H1 (cell line): ENCODE measurements around the gene TBC1D13. TPM values are rescaled to one million over a fixed set of nuclear protein-coding genes. Genes with fewer than 3 reads are reported as not detected.

ENCODE experiments used
- CTCF ChIA-PET: fragments of 300-600 bp; sonication (Branson Sonifier 250); formaldehyde crosslinking; loops from one replicate; lab custom pipeline; 2021; ENCODE audit not compliant: partially characterized antibody; lab: Charles Lee
- POLR2A ChIA-PET: fragments of 300-600 bp; sonication (Branson Sonifier 250); formaldehyde crosslinking; loops from one replicate; lab custom pipeline; 2021; ENCODE audit warnings: inconsistent platforms; ENCODE audit not compliant: partially characterized antibody; lab: Charles Lee
- DNase-seq, 2 experiments: peaks; one replicate each; pipeline versions ENCODE4 v3.0.0 to v3.0.0-alpha.2; 2010 to 2022; ENCODE audit warnings: low spot score in 2 of 2, low read depth in 1 of 2, mixed read lengths in 1 of 2
- FAIRE-seq: peaks from 2 replicates; lab custom pipeline; 2011; peaks lifted over from hg19 to GRCh38; lab: Jason Lieb, UNC
- H2AFZ ChIP-seq: 2 replicates; pipeline ENCODE4 v1.8.1; 2012; ENCODE audit warnings: low read length, inconsistent platforms
- H2AK5ac ChIP-seq: 2 replicates; pipeline ENCODE4 v1.6.1; 2013; ENCODE audit warnings: low read depth, low read length
- H2BK120ac ChIP-seq: replicated peaks from 2 replicates; pipeline ENCODE3; 2013; ENCODE audit warnings: low read depth, low read length, inconsistent platforms
- H2BK12ac ChIP-seq: 2 replicates; pipeline ENCODE4 v1.6.1; 2013; ENCODE audit warnings: low read depth, low read length
- H2BK15ac ChIP-seq: 2 replicates; pipeline ENCODE4 v1.6.1; 2013; ENCODE audit warnings: low read length
- H2BK20ac ChIP-seq: 2 replicates; pipeline ENCODE4 v1.6.1; 2013; ENCODE audit warnings: low read length
- H2BK5ac ChIP-seq: 2 replicates; pipeline ENCODE4 v1.6.1; 2013; ENCODE audit warnings: low read depth, low read length
- H3K14ac ChIP-seq: 2 replicates; pipeline ENCODE4 v1.6.1; 2013; ENCODE audit warnings: inconsistent platforms; ENCODE audit not compliant: insufficient read length
- H3K18ac ChIP-seq: 2 replicates; pipeline ENCODE4 v1.6.1; 2013; ENCODE audit warnings: low read length; ENCODE audit errors: extremely low read depth
- H3K23ac ChIP-seq: 2 replicates; pipeline ENCODE4 v1.6.1; 2013; ENCODE audit warnings: inconsistent platforms; ENCODE audit not compliant: insufficient read length
- H3K23me2 ChIP-seq: 2 replicates; pipeline ENCODE4 v1.6.1; 2013; ENCODE audit warnings: low read depth, low read length
- H3K27ac ChIP-seq: 2 replicates; pipeline ENCODE4 v1.6.1; 2011; ENCODE audit warnings: low read depth, low read length, inconsistent platforms
- H3K27me3 ChIP-seq, 4 experiments: replicated peaks in 1 of 4; 1 replicate in 1 of 4; 2 replicates in 3 of 4; pipeline versions ENCODE4 v1.6.1 to v1.8.1; 2011 to 2013; ENCODE audit warnings: low read length in 3 of 4, mild to moderate bottlenecking in 3 of 4, inconsistent platforms in 2 of 4, mixed read lengths in 2 of 4, moderate library complexity in 1 of 4; ENCODE audit not compliant: control insufficient read depth in 3 of 4, insufficient read depth in 3 of 4; ENCODE audit errors: extremely low read depth in 1 of 4
- H3K36me3 ChIP-seq, 4 experiments: 2 replicates each; pipeline versions ENCODE4 v1.6.1 to v1.8.1; 2011 to 2013; ENCODE audit warnings: mild to moderate bottlenecking in 4 of 4, low read length in 3 of 4, moderate library complexity in 2 of 4, control low read depth in 1 of 4, inconsistent platforms in 1 of 4; ENCODE audit not compliant: insufficient read depth in 4 of 4, control insufficient read depth in 2 of 4
- H3K4ac ChIP-seq: replicated peaks from 2 replicates; pipeline ENCODE3; 2013; ENCODE audit warnings: low read length, low read depth, mixed read lengths, inconsistent platforms; ENCODE audit not compliant: insufficient read length
- H3K4me1 ChIP-seq, 4 experiments: replicated peaks in 1 of 4; 1 replicate in 1 of 4; 2 replicates in 3 of 4; pipeline versions ENCODE4 v1.6.1 to v1.8.1; 2011 to 2013; ENCODE audit warnings: low read length in 3 of 4, inconsistent platforms in 2 of 4, mixed read lengths in 1 of 4; ENCODE audit not compliant: insufficient read depth in 4 of 4, control insufficient read depth in 3 of 4
- H3K4me2 ChIP-seq, 2 experiments: 2 replicates each; pipeline versions ENCODE4 v1.6.1 to v1.8.1; 2011 to 2013; ENCODE audit warnings: low read depth in 2 of 2, low read length in 2 of 2, control low read depth in 1 of 2, inconsistent platforms in 1 of 2, mild to moderate bottlenecking in 1 of 2; ENCODE audit not compliant: insufficient read depth in 1 of 2
- H3K4me3 ChIP-seq, 4 experiments: fragments of 200-600, 300-600 bp in 1 of 4; sonication (generic), shearing (Covaris generic), sonication (Bioruptor Twin) in 1 of 4; 2 replicates each; pipeline versions ENCODE4 v1.5.1 to v1.8.1; 2011 to 2016; ENCODE audit warnings: low read length in 4 of 4, low read depth in 3 of 4, control low read depth in 2 of 4, inconsistent platforms in 2 of 4, mild to moderate bottlenecking in 2 of 4, mixed read lengths in 1 of 4, moderate library complexity in 1 of 4; ENCODE audit not compliant: insufficient read depth in 2 of 4; ENCODE audit errors: extremely low read depth in 1 of 4
- H3K56ac ChIP-seq: replicated peaks from 2 replicates; pipeline ENCODE3; 2013; ENCODE audit warnings: low read depth, mild to moderate bottlenecking, mixed read lengths, low read length, inconsistent platforms; ENCODE audit not compliant: insufficient read length
- H3K79me1 ChIP-seq: 2 replicates; pipeline ENCODE4 v1.6.1; 2013; ENCODE audit warnings: low read depth, low read length, control low read depth
- H3K79me2 ChIP-seq, 2 experiments: 2 replicates each; pipeline versions ENCODE4 v1.6.1 to v1.8.1; 2012 to 2013; ENCODE audit warnings: low read length in 2 of 2, mild to moderate bottlenecking in 2 of 2, inconsistent platforms in 1 of 2; ENCODE audit not compliant: insufficient read depth in 2 of 2, control insufficient read depth in 1 of 2
- H3K9ac ChIP-seq, 4 experiments: replicated peaks in 1 of 4; 1 replicate in 1 of 4; 2 replicates in 3 of 4; pipeline versions ENCODE4 v1.6.1 to v1.8.1; 2011 to 2013; ENCODE audit warnings: low read depth in 3 of 4, low read length in 3 of 4, control low read depth in 2 of 4, mild to moderate bottlenecking in 2 of 4, moderate library complexity in 2 of 4, inconsistent platforms in 1 of 4; ENCODE audit errors: extremely low read depth in 1 of 4
- H3K9me3 ChIP-seq, 2 experiments: 2 replicates each; pipeline versions ENCODE4 v1.6.1 to v1.8.1; 2012 to 2013; ENCODE audit warnings: mild to moderate bottlenecking in 2 of 2, moderate library complexity in 2 of 2, control low read depth in 1 of 2, inconsistent platforms in 1 of 2, low read depth in 1 of 2, low read length in 1 of 2, mixed read lengths in 1 of 2; ENCODE audit not compliant: insufficient read depth in 2 of 2
- H4K20me1 ChIP-seq, 2 experiments: replicated peaks in 1 of 2; 2 replicates each; pipeline versions ENCODE3 to v1.8.1; 2011 to 2013; ENCODE audit warnings: inconsistent platforms in 2 of 2, low read length in 2 of 2, mild to moderate bottlenecking in 1 of 2; ENCODE audit not compliant: insufficient read depth in 2 of 2, control insufficient read depth in 1 of 2
- H4K5ac ChIP-seq: 2 replicates; pipeline ENCODE4 v1.6.1; 2013; ENCODE audit warnings: low read length, low read depth, mixed read lengths, inconsistent platforms; ENCODE audit not compliant: insufficient read length
- H4K8ac ChIP-seq: 2 replicates; pipeline ENCODE4 v1.8.0; 2013; ENCODE audit warnings: mild to moderate bottlenecking, moderate library complexity, low read length, inconsistent platforms; ENCODE audit not compliant: insufficient read depth; ENCODE audit errors: extremely low read depth
- H4K91ac ChIP-seq: replicated peaks from 2 replicates; pipeline ENCODE3; 2013; ENCODE audit warnings: low read length, mixed read lengths, inconsistent platforms; ENCODE audit not compliant: insufficient read length
- ATF3 ChIP-seq: IDR thresholded peaks from 2 replicates; pipeline ENCODE4 v1.6.1; 2011; ENCODE audit warnings: low read depth, mild to moderate bottlenecking, low read length; ENCODE audit not compliant: insufficient read depth
- CREB1 ChIP-seq: IDR thresholded peaks from 2 replicates; pipeline ENCODE4 v1.6.1; 2012; ENCODE audit warnings: inconsistent platforms
- KDM5A ChIP-seq: fragments of 200-600 bp; IDR thresholded peaks from 2 replicates; pipeline ENCODE4 v1.7.1; 2012; ENCODE audit warnings: mild to moderate bottlenecking, low read length, inconsistent platforms, mixed read lengths
- NANOG ChIP-seq: IDR thresholded peaks from 2 replicates; pipeline ENCODE4 v1.6.1; 2011; ENCODE audit warnings: low read length, low read depth, mild to moderate bottlenecking, inconsistent platforms; ENCODE audit not compliant: insufficient read depth, poor library complexity, severe bottlenecking
- TBP ChIP-seq: IDR thresholded peaks from 2 replicates; pipeline ENCODE4 v1.6.1; 2011; ENCODE audit warnings: low read depth, low read length, improper control_type of control experiment
- WGBS, 2 experiments: shearing (Covaris generic) in 1 of 2; methylation state at CpG; one replicate each; pipeline versions ENCODE4 v1.1.6 to v1.1.7; 2013 to 2015; ENCODE audit warnings: low lambda C conversion rate in 2 of 2, mixed read lengths in 2 of 2, inconsistent platforms in 1 of 2, low coverage in 1 of 2, missing lambda C conversion rate in 1 of 2; ENCODE audit not compliant: insufficient replicate concordance in 2 of 2, insufficient coverage in 1 of 2, insufficient read length in 1 of 2; ENCODE audit errors: extremely low coverage in 1 of 2, missing lambda C conversion rate in 1 of 2; 5-methylcytosine and 5-hydroxymethylcytosine counted together
- polyA plus RNA-seq, 7 experiments: library from polyadenylated mRNA; depleted of rRNA in 3 of 7; stranded (reverse) in 5 of 7; unstranded in 2 of 7; fragments of >200 nt in 5 of 7; fragments of 200-250 nt in 2 of 7; gene quantifications; 1 replicate in 5 of 7; 2 replicates in 1 of 7; 4 replicates in 1 of 7; pipeline versions ENCODE4 v1.2.1 to v1.2.3, GENCODE V29; 2011 to 2013; ENCODE audit warnings: missing spikeins in 2 of 7, mixed read lengths in 2 of 7
- total RNA-seq: library from RNA; stranded (reverse); fragmentation: NEBNext Ultra II Directional; extraction: Animal tissue kit (Norgen Biotek cat#: 25700); gene quantifications from 2 replicates; pipeline ENCODE4 v1.2.1, GENCODE V29; 2021

The TBC1D13 gene
- total and polyA plus RNA-seq, 2 of the 8 experiments (the other 6 are each of a cell fraction or from before 2014, with no cell fraction given) = 21.3 to 24.7 TPM

- Histone ChIP-seq H3K23ac (no peak overlapping the region), H4K5ac (no peak overlapping the region), H3K79me1 (no peaks in the 10 kb centered on the region; the same call in 1 of the 2 replicates), H3K79me2 (peaks cover 0 to 1% of the 10 kb centered on the region in 2 experiments; a peak in 1 of 4 replicates), H3K9me3 (no peaks in the 10 kb centered on the region), H2BK20ac (no peak overlapping the region), H3K18ac (no peak overlapping the region), H3K23me2 (no peaks in the 10 kb centered on the region; the same call in 1 of the 2 replicates), H3K4me2 (no peak overlapping the region), H2BK15ac (no peak overlapping the region), H3K4me1 (peaks cover 0 to under 1% (median 0%) of the 10 kb centered on the region in 4 experiments; a peak in 1 of 7 replicates), H3K14ac (no peak overlapping the region), H4K91ac (no peak overlapping the region), H3K9ac (no peak overlapping the region), H3K27ac (no peak overlapping the region), H4K8ac (no peak overlapping the region), H2BK12ac (no peak overlapping the region), H3K56ac (no peak overlapping the region), H2AK5ac (no peak overlapping the region), H3K4me3 (no peak overlapping the region), H3K36me3 (peaks cover 6 to 16% (median 10%) of the 10 kb centered on the region in 4 experiments; a peak in 6 of 8 replicates), H2AFZ (no peak overlapping the region), H3K27me3 (no peaks in the 10 kb centered on the region), H4K20me1 (peaks cover 0 to 1% of the 10 kb centered on the region in 2 experiments), H2BK5ac (no peak overlapping the region), H2BK120ac (no peak overlapping the region), H3K4ac (no peak overlapping the region)
- no peak for TF ChIP-seq TBP
- TF ChIP-seq NANOG = no peak
- TF ChIP-seq ATF3 = no peak
- TF ChIP-seq CREB1 = no peak
- TF ChIP-seq KDM5A = no peak
- 90% methylated on average over 8 of the region's 8 CpGs; no CpG with 5 or more reads in 1 of the 2 experiments for WGBS, 2 experiments
- no peak for FAIRE-seq
- no peak for DNase-seq
- ChIA-PET CTCF (interaction anchor here (0.6 to 2.2 kb wide), 6 partner anchors 21 to 833 kb away, joined by 3 to 6 read pairs (median 3); partner anchors contain the start of gene NTMT1), POLR2A (interaction anchor here (1.5 to 4.8 kb wide), 3 partner anchors 20 to 43 kb away, joined by 3 to 21 read pairs (median 3); partner anchors contain the start of gene ENDOG)
Measured at GRCh38 chr9:128792978-128793686, 6.1 kb downstream of the TBC1D13 start.
